ENCODE data around the gene RAI1. TPM values are rescaled to one million over a fixed set of nuclear protein-coding genes. Genes with fewer than 3 reads are reported as not detected.

The RAI1 gene
- total RNA-seq, 1 donor from 2014 or later = 33.5 TPM

- H3K4me3 Mint-ChIP-seq (ENCODE audit: low read depth) = no peak overlapping the region
- no peak overlapping the region for H3K27ac Mint-ChIP-seq
- no peaks in the 10 kb centered on the region for H3K27me3 Mint-ChIP-seq (ENCODE audit: low read depth)
- no peaks in the 10 kb centered on the region for H3K4me1 Mint-ChIP-seq (ENCODE audit: low read depth)
- intact Hi-C loops (cut with micrococcal nuclease) = no loop called here
- H3K9me3 Mint-ChIP-seq = no peaks in the 10 kb centered on the region
- no peaks in the 10 kb centered on the region for H3K36me3 Mint-ChIP-seq (ENCODE audit: low read depth)
- DNase-seq (ENCODE audit: low spot score) = no peak
Measured at GRCh38 chr17:17647524-17648178, 33.6 kb upstream of the RAI1 start.

GRCh38 chr17:17648762-17649161 lies 32.5 kb upstream of the RAI1 start:
- no peaks in the 10 kb centered on the region for H3K27me3 Mint-ChIP-seq (ENCODE audit: low read depth)
- DNase-seq (ENCODE audit: low spot score) = no peak
- no peaks in the 10 kb centered on the region for H3K9me3 Mint-ChIP-seq
- H3K36me3 Mint-ChIP-seq (ENCODE audit: low read depth) = no peaks in the 10 kb centered on the region
- H3K4me1 Mint-ChIP-seq (ENCODE audit: low read depth) = no peaks in the 10 kb centered on the region
- intact Hi-C loops (cut with micrococcal nuclease) = no loop called here
- no peak overlapping the region for H3K4me3 Mint-ChIP-seq (ENCODE audit: low read depth)
- H3K27ac Mint-ChIP-seq = no peak overlapping the region

- Mint-ChIP-seq H3K4me1 (ENCODE audit: low read depth) (no peaks in the 10 kb centered on the region), H3K4me3 (ENCODE audit: low read depth) (no peak overlapping the region), H3K9me3 (no peaks in the 10 kb centered on the region), H3K36me3 (ENCODE audit: low read depth) (no peaks in the 10 kb centered on the region), H3K27me3 (ENCODE audit: low read depth) (peaks cover 5% of the 10 kb centered on the region), H3K27ac (no peak overlapping the region)
- intact Hi-C loops (cut with micrococcal nuclease) = no loop called here
- DNase-seq (ENCODE audit: low spot score) = no peak
Measured at GRCh38 chr17:17650959-17651358, 30.3 kb upstream of the RAI1 start.

- no peaks in the 10 kb centered on the region for H3K9me3 Mint-ChIP-seq
- no peaks in the 10 kb centered on the region for H3K4me1 Mint-ChIP-seq (ENCODE audit: low read depth)
- H3K4me3 Mint-ChIP-seq (ENCODE audit: low read depth) = no peak overlapping the region
- no peak overlapping the region for H3K27ac Mint-ChIP-seq
- intact Hi-C loops (cut with micrococcal nuclease) = no loop called here
- H3K36me3 Mint-ChIP-seq (ENCODE audit: low read depth) = no peaks in the 10 kb centered on the region
- DNase-seq (ENCODE audit: low spot score) = no peak
- peaks cover 5% of the 10 kb centered on the region for H3K27me3 Mint-ChIP-seq (ENCODE audit: low read depth)
Measured at GRCh38 chr17:17653343-17653742, 27.9 kb upstream of the RAI1 start.

- peaks cover 5% of the 10 kb centered on the region for H3K9me3 Mint-ChIP-seq
- H3K36me3 Mint-ChIP-seq (ENCODE audit: low read depth) = no peaks in the 10 kb centered on the region
- no peak overlapping the region for H3K4me3 Mint-ChIP-seq (ENCODE audit: low read depth)
- H3K27me3 Mint-ChIP-seq (ENCODE audit: low read depth) = peaks cover 9% of the 10 kb centered on the region
- intact Hi-C loops (cut with micrococcal nuclease) = no loop called here
- no peak overlapping the region for H3K27ac Mint-ChIP-seq
- DNase-seq (ENCODE audit: low spot score) = no peak
- peaks cover 11% of the 10 kb centered on the region for H3K4me1 Mint-ChIP-seq (ENCODE audit: low read depth)
Measured at GRCh38 chr17:17659340-17659739, 21.9 kb upstream of the RAI1 start.

GRCh38 chr17:17661134-17661533 lies 20.1 kb upstream of the RAI1 start:
- H3K4me3 Mint-ChIP-seq (ENCODE audit: low read depth) = no peak overlapping the region
- peaks cover 5% of the 10 kb centered on the region for H3K9me3 Mint-ChIP-seq
- no peak overlapping the region for H3K27ac Mint-ChIP-seq
- H3K4me1 Mint-ChIP-seq (ENCODE audit: low read depth) = peaks cover 11% of the 10 kb centered on the region
- no peak for DNase-seq (ENCODE audit: low spot score)
- H3K36me3 Mint-ChIP-seq (ENCODE audit: low read depth) = no peaks in the 10 kb centered on the region
- intact Hi-C loops (cut with micrococcal nuclease) = no loop called here
- peaks cover 6% of the 10 kb centered on the region for H3K27me3 Mint-ChIP-seq (ENCODE audit: low read depth)

GRCh38 chr17:17661834-17662385 lies 19.3 kb upstream of the RAI1 start:
- Mint-ChIP-seq H3K27me3 (ENCODE audit: low read depth) (peaks cover 6% of the 10 kb centered on the region), H3K36me3 (ENCODE audit: low read depth) (no peaks in the 10 kb centered on the region), H3K27ac (no peak overlapping the region), H3K9me3 (peaks cover 5% of the 10 kb centered on the region), H3K4me1 (ENCODE audit: low read depth) (peaks cover 11% of the 10 kb centered on the region), H3K4me3 (ENCODE audit: low read depth) (no peak overlapping the region)
- no peak for DNase-seq (ENCODE audit: low spot score)
- intact Hi-C loops (cut with micrococcal nuclease) = no loop called here

- H3K27me3 Mint-ChIP-seq (ENCODE audit: low read depth) = peaks cover 6% of the 10 kb centered on the region
- intact Hi-C loops (cut with micrococcal nuclease) = no loop called here
- H3K36me3 Mint-ChIP-seq (ENCODE audit: low read depth) = no peaks in the 10 kb centered on the region
- no peak overlapping the region for H3K4me3 Mint-ChIP-seq (ENCODE audit: low read depth)
- H3K9me3 Mint-ChIP-seq = peaks cover 5% of the 10 kb centered on the region
- peak; percentile 60 for DNase-seq (ENCODE audit: low spot score)
- peak overlapping the region; percentile 10 for H3K27ac Mint-ChIP-seq
- peaks cover 11% of the 10 kb centered on the region for H3K4me1 Mint-ChIP-seq (ENCODE audit: low read depth)
Measured at GRCh38 chr17:17663160-17664063, 17.8 kb upstream of the RAI1 start.

- Mint-ChIP-seq H3K4me3 (ENCODE audit: low read depth) (no peak overlapping the region), H3K4me1 (ENCODE audit: low read depth) (peaks cover 11% of the 10 kb centered on the region), H3K36me3 (ENCODE audit: low read depth) (no peaks in the 10 kb centered on the region), H3K27ac (no peak overlapping the region), H3K9me3 (peaks cover 2% of the 10 kb centered on the region), H3K27me3 (ENCODE audit: low read depth) (peaks cover 6% of the 10 kb centered on the region)
- DNase-seq (ENCODE audit: low spot score) = no peak
- intact Hi-C loops (cut with micrococcal nuclease) = no loop called here
Measured at GRCh38 chr17:17664064-17664452, 17.2 kb upstream of the RAI1 start.

GRCh38 chr17:17665255-17665654 lies 16.0 kb upstream of the RAI1 start:
- Mint-ChIP-seq H3K9me3 (no peaks in the 10 kb centered on the region), H3K4me1 (ENCODE audit: low read depth) (peaks cover 13% of the 10 kb centered on the region), H3K4me3 (ENCODE audit: low read depth) (no peak overlapping the region), H3K27me3 (ENCODE audit: low read depth) (peaks cover 6% of the 10 kb centered on the region), H3K36me3 (ENCODE audit: low read depth) (no peaks in the 10 kb centered on the region), H3K27ac (no peak overlapping the region)
- DNase-seq (ENCODE audit: low spot score) = no peak
- intact Hi-C loops (cut with micrococcal nuclease) = no loop called here

GRCh38 chr17:17666111-17666714 lies 15.0 kb upstream of the RAI1 start:
- intact Hi-C loops (cut with micrococcal nuclease) = no loop called here
- Mint-ChIP-seq H3K4me1 (ENCODE audit: low read depth) (peaks cover 13% of the 10 kb centered on the region), H3K9me3 (no peaks in the 10 kb centered on the region), H3K27ac (no peak overlapping the region), H3K36me3 (ENCODE audit: low read depth) (no peaks in the 10 kb centered on the region), H3K4me3 (ENCODE audit: low read depth) (no peak overlapping the region), H3K27me3 (ENCODE audit: low read depth) (peaks cover 6% of the 10 kb centered on the region)
- no peak for DNase-seq (ENCODE audit: low spot score)

GRCh38 chr17:17667231-17667630 lies 14.0 kb upstream of the RAI1 start:
- Mint-ChIP-seq H3K9me3 (no peaks in the 10 kb centered on the region), H3K27ac (no peak overlapping the region), H3K27me3 (ENCODE audit: low read depth) (peaks cover 6% of the 10 kb centered on the region), H3K4me3 (ENCODE audit: low read depth) (no peak overlapping the region), H3K4me1 (ENCODE audit: low read depth) (peaks cover 14% of the 10 kb centered on the region), H3K36me3 (ENCODE audit: low read depth) (no peaks in the 10 kb centered on the region)
- no peak for DNase-seq (ENCODE audit: low spot score)
- intact Hi-C loops (cut with micrococcal nuclease) = no loop called here

GRCh38 chr17:17667947-17668346 lies 13.3 kb upstream of the RAI1 start:
- H3K4me3 Mint-ChIP-seq (ENCODE audit: low read depth) = no peak overlapping the region
- no peak for DNase-seq (ENCODE audit: low spot score)
- peaks cover 20% of the 10 kb centered on the region for H3K4me1 Mint-ChIP-seq (ENCODE audit: low read depth)
- H3K27me3 Mint-ChIP-seq (ENCODE audit: low read depth) = peaks cover 6% of the 10 kb centered on the region
- no peak overlapping the region for H3K27ac Mint-ChIP-seq
- H3K36me3 Mint-ChIP-seq (ENCODE audit: low read depth) = no peaks in the 10 kb centered on the region
- H3K9me3 Mint-ChIP-seq = no peaks in the 10 kb centered on the region
- intact Hi-C loops (cut with micrococcal nuclease) = no loop called here
